Stimulated activated CD8-positive, alpha-beta memory T cell treated with anti-CD3 and anti-CD28 coated beads, Interleukin-12 subunit alpha, Interleukin-12 subunit beta, amount 100 ng/mL, for 4 hours (primary cell): ENCODE results near the gene ATP8B3.

Experiments used
- DNase-seq: peaks from one replicate; pipeline ENCODE4 v3.0.0-alpha.2; 2020; ENCODE audit warnings: low read depth

Gene ATP8B3

GRCh38 chr19:1811942-1812425 is at the start of gene ATP8B3:
TSS of gene ATP8B3 (minus strand) at chr19:1812276. CDS start at chr19:1811736, 540 bp downstream.
- DNase-seq, result no peak

- no peak for DNase-seq
Measured at GRCh38 chr19:1861599-1862031, 49.5 kb upstream of the ATP8B3 start.

GRCh38 chr19:1860821-1861598 is 48.9 kb upstream of the ATP8B3 start:
- DNase-seq, result no peak

- no peak for DNase-seq
Measured at GRCh38 chr19:1860042-1860775, 48.1 kb upstream of the ATP8B3 start.

- DNase-seq, result no peak
Measured at GRCh38 chr19:1859331-1859781, 47.3 kb upstream of the ATP8B3 start.

GRCh38 chr19:1858412-1859081 is 46.5 kb upstream of the ATP8B3 start:
- DNase-seq, result no peak

GRCh38 chr19:1857648-1858326 is 45.7 kb upstream of the ATP8B3 start:
- no peak for DNase-seq

GRCh38 chr19:1856698-1857603 is 44.9 kb upstream of the ATP8B3 start:
- peak; percentile 51 for DNase-seq

- DNase-seq, result no peak
Measured at GRCh38 chr19:1856345-1856697, 44.2 kb upstream of the ATP8B3 start.

GRCh38 chr19:1855828-1856255 is 43.8 kb upstream of the ATP8B3 start:
- DNase-seq, result no peak

- peak; percentile 55 for DNase-seq
Measured at GRCh38 chr19:1855040-1855827, 43.2 kb upstream of the ATP8B3 start.

GRCh38 chr19:1854542-1855039 is 42.5 kb upstream of the ATP8B3 start:
- no peak for DNase-seq

- no peak for DNase-seq
Measured at GRCh38 chr19:1854039-1854541, 42.0 kb upstream of the ATP8B3 start.

- DNase-seq, result peak; percentile 62
Measured at GRCh38 chr19:1853295-1854038, 41.4 kb upstream of the ATP8B3 start.

GRCh38 chr19:1852581-1853128 is 40.6 kb upstream of the ATP8B3 start:
- DNase-seq, result no peak

GRCh38 chr19:1851654-1852580 is 39.8 kb upstream of the ATP8B3 start:
- DNase-seq, result peak; percentile 67
